HG02970 (cell line): Measurements from ENCODE around the gene LMO7.
"Not testable (repeated sequence)": the region's sequence is repeated elsewhere in the genome, so short reads cannot be mapped to it uniquely, and the experiment has no call there.

Source experiments
- ATAC-seq: cut with Tn5 transposase; IDR thresholded peaks from one replicate; pipeline ENCODE4 v1.9.1; 2021; ENCODE audit warnings: mild to moderate bottlenecking, moderate library complexity, moderate number of reproducible peaks; ENCODE audit not compliant: unreplicated experiment, low FRiP score

The LMO7 gene

DNA sequence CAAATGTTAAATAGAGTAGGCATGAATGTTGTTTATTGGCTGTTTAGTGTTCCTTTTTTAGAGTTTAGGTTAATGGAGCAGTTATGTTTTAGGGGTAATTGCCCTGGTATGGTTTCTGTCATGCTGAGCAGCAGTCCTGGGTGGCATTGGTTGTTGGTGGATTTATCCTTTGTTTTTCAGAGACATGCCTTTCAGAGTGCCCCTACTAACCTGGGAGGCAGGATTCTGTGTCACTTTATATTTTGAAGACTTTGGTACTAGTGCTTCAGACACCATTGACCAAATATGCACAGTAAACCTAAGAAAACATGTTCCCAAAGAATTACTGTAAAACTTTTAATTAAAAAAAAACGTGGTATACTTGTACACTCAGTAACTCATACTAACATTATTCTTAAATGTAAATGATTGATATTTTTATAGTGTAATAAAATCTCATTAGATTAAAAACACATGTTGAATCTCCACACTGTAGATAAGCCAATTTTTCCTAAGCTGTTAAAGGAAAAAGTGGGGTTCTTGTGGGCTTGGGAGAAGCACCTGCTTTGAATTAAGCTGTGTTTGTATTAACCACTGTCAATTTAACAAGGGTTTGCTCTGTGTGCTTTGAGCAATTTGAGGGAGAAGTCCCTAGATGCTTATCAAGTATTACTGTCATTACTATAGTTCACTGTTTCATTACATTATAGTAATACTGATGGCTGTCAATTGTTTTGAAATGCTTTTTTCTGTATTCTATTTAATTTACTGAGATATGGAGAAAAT lies 133.2 kb downstream of the LMO7 start:
- no peak for ATAC-seq

GRCh38 chr13:75770164-75770563 lies 134.0 kb downstream of the LMO7 start:
- ATAC-seq, result no peak

DNA sequence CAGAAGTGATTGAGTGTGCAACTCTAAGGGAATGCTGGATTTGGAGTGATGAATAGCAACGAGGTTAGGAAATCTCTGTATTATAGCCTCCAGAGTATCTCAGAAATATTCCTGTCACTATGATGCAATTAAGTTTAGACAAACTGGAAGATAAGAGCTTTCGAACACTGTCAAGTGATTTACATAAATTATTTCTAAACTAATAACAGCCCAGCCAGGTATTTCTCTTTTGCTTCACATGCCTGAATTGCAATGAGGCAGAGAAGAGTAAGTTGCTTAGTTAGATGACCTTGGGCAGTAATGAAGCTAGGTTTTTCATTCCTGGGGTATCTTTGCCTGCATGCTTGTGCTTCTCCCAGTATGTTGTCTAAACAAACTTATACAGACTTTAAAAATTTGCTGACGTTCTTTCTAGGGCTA lies 134.5 kb downstream of the LMO7 start:
- ATAC-seq, result no peak

DNA sequence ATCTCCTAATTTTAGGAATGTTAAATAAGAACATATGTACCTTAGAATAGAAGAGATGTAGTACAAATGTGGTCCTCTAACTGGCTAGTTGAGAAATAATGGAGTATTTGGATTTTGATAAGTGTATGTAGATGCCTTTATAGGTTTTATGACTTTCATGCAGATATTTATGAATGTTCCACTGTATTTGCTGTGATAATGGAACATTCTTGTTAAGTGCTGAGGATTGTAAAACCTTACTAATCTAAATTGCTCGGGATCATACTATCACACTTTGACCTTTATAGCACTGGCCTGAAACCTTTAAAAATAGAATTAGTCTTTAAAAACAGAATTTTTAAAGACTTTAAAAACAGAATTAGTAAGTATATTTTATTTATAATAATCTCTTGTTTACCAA lies 135.1 kb downstream of the LMO7 start:
- no peak for ATAC-seq

DNA sequence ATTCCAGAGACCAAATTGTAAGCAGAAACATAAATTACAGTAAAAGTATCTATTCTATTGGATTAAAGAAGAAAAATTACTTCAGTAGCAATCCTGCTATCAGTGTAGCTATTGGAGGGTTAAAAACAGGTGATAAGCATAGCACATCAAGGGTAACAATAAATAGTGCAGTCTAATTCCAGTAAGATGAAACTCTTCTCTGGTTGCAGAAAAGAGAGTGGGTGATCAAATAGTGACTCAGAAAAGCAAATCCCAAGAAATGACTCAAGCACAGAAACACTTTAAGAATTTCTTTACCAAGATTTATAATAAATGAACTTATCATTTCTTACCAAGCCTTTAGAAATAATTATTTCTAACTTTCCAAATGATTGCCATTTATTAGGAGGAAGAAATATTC lies 135.7 kb downstream of the LMO7 start:
- ATAC-seq, result no peak

DNA sequence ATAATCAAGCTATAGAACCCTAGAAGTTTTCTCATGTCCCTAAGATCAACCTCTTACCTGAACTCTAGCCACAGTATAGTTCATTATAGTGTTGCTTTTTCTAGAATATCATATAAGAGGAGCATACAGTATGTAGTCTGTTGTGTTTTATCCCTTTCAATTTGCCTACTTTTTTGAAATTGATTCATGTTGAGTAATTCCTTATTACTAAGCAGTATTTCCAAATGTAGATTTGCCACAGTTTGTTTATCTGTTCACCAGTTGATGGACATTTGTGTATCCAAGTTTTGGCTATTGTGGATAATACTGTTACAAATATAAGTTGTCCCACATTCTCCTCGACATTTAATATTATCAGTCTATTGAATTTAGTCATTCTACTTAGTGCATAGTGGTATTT lies 138.0 kb downstream of the LMO7 start:
- no peak for ATAC-seq

DNA sequence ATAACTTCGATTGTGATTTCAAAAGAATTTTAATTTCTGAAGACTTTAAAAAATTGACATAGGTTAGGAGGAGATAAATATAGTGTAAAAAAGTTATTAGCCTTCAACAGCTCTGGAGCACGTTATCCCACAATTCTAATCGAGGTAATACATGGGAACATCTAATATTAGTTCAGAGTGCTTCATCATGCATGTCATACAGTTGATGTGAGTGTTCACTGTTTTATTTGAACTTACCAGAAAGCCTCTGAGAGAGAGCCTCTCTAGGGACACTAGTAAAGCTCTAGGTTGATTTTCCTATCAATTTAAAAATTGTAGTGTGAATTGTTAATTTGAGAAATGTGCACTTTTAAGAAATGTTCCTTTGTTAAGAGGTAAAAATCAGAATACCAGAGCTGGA lies 140.4 kb downstream of the LMO7 start:
- no peak for ATAC-seq

GRCh38 chr13:75779393-75779792 lies 143.3 kb downstream of the LMO7 start:
- no peak for ATAC-seq

DNA sequence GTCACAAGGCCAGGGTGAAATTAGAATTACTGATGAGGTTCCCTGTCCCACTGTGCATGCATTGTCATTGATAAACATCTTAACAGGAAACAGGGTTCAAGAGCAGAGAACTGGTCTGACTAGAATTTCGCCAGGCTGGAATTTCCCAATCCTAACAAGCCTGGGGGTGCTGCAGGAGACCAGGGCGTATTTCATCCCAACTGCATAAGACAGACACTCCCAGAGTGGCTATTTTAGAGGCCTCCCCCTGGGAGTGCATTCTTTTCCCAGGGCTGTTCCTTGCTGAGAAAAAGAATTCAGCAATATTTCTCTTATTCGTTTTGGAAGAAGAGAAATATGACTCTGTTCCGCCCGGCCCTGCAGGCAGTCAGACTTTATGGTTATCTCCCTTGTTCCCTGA lies 144.0 kb downstream of the LMO7 start:
- ATAC-seq, result not testable (repeated sequence)

- ATAC-seq, result no peak
Measured at GRCh38 chr13:75782985-75783384, 146.9 kb downstream of the LMO7 start.

DNA sequence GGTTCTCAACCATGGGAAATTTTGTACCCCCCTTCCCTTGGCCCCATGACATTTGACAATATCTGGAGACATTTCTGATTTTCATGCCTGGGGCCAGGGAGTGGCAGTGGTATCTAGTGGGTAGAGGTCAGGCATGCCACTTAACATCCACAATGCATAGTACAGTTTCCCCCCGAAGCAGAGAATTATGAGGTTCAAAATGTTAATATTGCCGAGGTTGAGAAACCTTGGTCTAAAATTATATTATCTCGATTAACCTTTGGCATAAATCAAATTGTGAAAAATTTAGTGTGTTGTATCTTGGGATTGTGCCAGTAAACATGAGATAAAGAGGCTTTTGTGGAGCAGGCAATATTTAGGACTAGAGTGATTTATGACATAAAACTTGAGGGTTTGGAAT lies 147.9 kb downstream of the LMO7 start:
- ATAC-seq, result no peak

DNA sequence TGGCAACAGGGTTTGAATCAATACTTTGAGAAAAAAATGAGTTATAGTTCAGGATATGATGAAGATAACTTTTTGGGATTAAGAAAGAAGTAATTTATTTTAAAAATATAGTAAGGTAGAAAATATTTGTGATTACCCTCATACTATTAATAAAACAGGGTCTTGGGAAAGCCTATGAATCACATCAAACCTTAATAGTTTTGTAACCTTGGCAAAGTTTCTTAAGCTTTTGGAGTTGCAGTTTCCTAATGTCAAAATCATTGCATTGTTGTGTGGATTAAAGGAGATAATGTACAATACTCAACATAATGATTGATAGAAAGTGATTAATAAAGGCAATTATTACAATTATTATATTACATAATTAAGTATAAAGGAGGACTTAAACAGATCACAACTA lies 149.0 kb downstream of the LMO7 start:
- ATAC-seq, result no peak

DNA sequence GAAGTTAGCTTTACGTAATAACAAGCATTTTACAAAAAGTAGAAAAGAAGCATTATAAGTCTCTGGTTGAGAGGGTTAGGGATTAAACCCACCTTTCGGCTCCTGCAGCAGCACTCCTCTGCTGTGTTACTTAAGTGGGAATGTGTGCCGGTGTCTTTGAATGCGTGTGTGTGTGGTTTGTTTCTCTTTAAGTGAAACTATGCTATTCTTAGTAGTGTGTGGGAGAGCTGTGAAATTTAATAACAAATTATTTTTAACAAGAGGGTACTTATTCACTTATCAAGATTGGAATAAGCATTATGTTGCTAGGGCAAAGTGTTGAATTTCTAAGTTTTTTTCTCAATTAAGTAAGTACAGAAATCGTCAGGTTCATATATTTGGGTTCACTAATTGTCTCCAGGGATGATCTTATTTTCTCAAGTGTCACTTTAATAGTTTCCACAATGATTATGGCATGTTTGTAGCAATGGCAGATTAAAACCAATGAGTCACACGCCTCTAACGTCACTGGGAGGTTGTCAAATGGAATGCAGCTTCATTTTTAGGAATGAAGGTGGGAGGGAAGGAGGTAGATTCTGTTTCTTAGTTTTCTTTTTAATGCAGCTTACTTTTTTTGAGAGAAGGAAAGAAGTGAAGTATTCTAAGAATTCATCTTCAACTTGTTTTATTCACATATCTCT lies 151.3 kb downstream of the LMO7 start:
- ATAC-seq, result no peak

GRCh38 chr13:75788481-75788981 lies 152.4 kb downstream of the LMO7 start:
- ATAC-seq, result no peak

DNA sequence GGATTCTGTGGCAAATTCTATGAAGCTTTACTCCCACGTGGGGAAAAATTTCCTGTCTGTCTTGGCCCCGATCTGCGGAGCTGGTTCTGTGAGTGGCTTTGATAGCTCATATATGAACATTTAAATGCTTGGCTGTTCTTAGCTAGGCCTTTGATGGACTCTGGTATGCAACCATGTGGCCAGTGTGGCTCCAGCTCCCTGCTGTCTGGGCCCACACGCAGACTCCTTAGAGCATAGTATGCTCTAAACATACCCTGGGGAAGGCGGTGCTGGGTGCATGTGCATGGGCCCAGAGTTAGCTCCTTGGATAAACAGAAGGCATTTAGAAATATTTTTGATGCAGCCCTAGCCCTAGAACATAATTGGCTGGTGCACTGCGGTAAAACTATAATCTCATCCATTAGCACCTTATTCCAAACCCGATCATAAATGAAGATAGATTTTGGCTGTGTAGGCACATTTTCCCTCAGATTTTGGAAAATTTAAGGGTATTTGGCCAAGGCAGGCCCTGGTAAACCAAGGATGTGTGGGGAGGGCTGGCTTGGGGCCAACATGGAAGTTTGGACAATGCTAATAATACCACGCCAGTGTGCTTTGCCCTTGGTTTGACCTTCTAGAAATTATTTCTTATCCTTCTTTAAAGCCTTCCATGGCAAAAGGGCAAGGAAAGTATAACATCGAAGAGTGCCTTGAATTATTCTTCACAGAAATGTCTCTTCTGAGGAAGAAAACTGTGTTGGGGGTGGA lies 153.5 kb downstream of the LMO7 start:
- ATAC-seq, result no peak

DNA sequence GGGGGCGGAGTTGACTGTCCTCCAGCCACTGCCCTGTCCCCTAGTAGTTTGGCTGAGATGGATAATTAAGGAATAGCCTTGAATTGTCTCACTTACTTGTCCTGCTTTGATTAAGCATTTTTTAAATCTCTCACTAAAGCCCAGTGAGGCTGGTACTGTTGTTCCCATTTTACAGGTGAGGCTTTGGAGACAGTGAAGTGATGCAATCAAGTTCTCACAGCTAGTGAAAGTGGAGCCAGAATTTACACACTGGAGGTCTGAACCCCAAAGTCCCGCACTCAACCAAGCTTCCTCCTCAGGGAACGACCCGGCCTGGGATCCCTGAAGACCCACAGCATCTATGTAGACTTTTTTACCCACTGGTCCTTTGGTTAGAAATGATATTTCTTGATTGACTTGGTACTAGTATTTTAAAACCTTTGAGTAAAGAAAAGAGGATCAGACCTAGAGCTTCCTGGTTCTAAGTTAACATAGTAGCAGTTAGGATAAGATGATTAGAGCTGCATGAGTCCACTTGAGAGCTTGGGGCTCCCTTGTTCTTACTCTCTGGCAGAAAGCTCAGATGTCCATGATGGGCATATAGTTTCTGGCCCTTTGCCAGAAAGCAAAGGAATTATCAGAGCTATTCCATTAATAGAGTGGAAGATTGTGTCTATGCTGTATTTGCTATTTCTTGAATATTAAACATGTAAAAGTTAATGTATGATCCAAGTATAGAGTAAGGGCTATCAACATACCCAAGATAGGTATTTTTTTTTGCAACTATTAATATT lies 154.3 kb downstream of the LMO7 start:
- ATAC-seq, result no peak

DNA sequence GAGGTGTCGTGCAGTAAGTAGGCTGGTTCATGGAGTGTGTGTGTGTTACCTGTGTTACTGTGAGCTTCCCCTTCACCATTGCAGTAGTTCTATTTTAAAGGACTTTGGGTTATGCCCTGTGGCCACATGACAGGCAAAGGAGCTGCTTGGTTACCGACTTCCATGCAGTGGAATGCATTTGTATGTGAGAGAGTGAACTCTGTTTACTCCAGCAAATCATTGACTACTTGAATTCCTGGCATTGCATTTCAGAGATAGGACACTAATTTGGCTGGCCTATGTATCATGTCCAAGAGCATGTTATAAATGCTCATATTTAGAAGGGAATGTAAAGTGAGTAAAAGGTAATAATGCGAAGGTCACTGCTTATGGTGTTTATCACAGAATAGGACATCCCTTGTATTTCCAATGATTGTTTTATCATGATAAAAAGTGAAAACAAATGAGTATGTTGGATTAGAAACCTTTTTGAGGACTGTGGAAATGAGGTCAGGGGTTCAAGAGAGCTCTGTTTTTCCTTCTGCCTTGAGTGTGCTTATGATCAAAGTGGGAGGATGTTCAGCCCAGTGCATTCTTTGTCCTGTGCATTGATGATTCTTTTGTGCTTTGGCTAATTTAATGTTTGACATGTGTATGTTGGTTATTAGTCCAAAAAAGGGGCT lies 156.5 kb downstream of the LMO7 start:
- no peak for ATAC-seq

GRCh38 chr13:75793188-75793567 lies 157.0 kb downstream of the LMO7 start:
- not testable (repeated sequence) for ATAC-seq

- ATAC-seq, result no peak
Measured at GRCh38 chr13:75794663-75795062, 158.5 kb downstream of the LMO7 start.

DNA sequence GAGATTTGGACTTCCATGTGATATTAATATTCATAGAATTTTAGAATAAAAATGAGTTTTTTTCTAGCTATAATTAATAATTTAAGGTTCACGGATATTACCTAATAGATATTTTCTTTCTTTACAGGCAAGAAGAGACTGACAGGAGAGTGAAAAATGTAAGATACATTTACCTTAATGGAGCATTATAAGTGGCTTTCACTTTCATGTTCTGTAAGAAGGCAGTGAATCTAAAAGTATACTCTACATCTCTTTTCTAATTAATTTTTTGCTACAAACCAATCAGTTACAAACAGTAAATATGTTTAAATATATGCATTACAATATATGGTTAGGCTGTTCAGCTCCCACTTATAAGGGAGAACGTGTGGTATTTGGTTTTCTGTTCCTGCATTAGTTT lies 159.1 kb downstream of the LMO7 start:
- no peak for ATAC-seq
